ENCODE measurements around the gene CACNA2D1.
A peak's percentile ranks its signal among the peaks of the same experiment; 100 is the strongest.
"Not testable (repeated sequence)": the region's sequence is repeated elsewhere in the genome, so short reads cannot be mapped to it uniquely, and the experiment has no call there.

CACNA2D1 gene

GRCh38 chr7:82434275-82435022, 9.1 kb downstream of the CACNA2D1 start:
- DNase-seq = no peak

DNA sequence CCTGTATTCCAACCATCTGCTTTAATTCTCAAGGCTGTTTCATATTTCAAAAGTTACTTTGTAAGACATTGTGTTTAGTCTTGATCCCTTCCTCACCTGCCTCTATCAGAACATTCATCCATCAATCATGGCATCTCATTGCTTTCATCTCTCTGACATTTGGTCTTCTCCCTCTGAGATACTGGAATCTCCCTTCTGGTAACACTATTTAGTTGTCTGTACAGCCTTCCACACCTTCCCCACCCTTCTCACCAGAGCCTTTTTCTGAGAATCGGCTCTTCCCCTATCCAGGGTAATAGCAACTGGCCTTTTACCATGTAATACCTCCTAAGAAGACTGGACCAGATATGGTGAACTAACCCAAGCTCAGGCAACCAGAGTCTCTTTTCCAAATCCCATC, 10.1 kb downstream of the CACNA2D1 start:
- no peak for DNase-seq

DNA sequence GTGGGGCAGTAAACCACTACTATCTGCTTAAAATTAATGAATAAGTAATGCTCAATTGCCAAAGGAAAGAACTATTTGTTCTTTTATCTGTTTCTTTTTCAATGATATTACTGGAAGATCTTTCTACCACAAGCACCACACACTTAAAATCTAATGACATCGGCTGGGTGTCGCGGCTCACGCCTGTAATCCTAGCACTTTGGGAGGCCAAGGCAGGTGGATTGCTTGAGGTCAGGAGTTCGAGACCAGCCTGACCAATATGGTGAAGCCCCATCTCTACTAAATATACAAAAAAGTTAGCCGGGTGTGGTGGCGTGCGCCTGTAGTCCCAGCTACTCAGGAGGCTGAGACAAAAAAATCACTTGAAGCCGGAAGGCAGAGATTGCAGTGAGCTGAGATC, 10.8 kb downstream of the CACNA2D1 start:
- DNase-seq = not testable (repeated sequence)

DNA sequence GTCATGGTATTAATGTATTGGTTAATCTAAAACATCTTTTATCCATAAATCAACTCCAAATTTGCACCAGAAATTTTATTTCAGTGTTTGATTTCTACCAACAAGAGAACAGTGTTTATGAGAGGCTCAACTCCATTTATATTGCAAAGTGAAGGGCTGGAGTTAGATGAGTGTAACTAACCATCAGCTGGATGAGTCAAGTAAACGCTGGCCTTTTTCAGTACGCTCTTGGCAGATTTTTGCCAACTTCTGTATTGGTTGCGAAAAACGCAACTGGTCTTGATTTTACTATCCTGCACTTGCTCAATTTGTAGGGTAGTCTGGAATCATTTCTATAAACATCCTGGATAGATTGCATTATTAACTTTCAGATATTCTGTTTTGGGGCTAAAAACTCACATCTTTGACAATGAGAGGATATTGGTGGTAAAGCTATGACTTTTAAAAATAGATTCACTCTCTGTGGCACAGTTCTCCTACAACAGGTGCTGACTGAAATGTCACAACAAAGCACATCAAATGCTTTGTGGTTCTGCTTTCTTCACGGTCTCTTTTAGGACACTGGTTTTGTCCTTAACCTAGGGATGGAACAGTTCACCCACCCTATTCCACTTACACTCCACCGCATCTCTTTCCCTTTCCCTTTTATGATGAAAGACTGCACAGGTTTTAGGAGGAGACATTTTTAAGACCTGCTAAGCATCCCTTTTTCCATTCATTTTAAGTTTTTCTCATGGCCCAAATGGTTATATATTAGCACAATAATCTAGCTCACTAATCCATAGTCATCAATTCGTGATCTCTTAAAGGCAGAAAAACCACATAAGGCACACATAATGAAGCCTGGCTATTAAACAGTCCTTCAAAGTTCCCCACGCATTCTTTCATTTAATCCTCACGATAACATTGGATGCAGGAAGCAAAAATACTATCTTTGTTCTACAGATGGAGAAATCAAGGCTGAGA, 12.8 kb downstream of the CACNA2D1 start:
- no peak for DNase-seq

- DNase-seq = no peak
Observed at GRCh38 chr7:82429408-82429807, 14.2 kb downstream of the CACNA2D1 start.

DNA sequence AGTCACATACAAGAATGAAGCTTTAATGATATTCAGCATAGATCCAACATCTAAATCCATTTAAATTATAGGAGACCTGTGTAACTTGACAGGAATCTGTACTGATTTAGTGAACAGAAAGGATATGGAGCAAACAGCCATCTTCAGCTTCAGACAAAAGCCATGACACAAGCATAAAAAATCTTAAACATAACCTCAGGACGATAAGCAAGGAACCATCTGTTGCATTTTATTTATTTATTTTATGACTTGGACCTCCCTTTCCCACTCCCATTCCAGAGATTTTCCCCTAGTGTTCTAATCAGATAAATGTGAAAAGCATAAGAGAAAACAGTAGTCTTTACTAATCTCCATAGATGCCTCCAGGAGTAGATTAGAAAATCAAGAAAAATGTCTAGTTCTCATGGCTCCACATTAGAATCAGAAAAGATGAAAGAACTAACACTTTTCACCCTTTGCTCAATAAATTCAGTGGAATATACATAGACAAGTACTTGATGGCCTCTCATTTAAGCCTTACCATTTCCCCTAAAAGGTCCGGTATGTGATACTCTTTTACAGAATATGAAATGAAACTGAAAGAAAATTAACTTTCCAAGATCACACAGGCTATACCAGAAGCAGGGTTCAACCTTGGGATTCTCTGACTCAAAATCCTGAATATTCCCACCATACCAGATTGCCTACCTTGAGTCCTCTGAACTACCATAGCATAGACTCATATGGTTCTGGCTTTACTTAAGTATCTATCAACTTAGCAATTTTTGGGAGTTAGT, 15.2 kb downstream of the CACNA2D1 start:
- DNase-seq = no peak

DNA sequence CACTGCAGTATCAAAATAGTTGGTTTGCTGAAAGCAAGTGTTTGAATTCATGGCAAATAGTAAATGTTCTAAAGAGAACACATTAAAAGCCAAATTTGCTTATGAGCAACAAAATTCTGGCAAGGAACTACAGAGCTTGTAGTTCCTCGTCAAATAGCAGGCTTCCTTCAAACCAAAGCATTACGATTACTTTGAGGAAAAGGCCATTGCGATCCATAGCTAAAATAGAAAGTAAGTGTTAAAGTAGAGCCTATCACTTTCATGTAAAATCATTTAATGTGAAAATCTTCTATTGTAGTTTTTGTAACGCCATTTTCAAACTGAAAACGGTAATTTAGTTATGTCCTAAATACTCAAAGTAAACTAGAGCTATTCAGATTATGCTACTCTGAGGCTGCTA, 20.1 kb downstream of the CACNA2D1 start:
- no peak for DNase-seq

- DNase-seq = peak in 1 of 14 donors; percentile 40
Observed at GRCh38 chr7:82419200-82419599, 24.4 kb downstream of the CACNA2D1 start.

GRCh38 chr7:82417898-82418297, 25.7 kb downstream of the CACNA2D1 start:
- DNase-seq = no peak

DNA sequence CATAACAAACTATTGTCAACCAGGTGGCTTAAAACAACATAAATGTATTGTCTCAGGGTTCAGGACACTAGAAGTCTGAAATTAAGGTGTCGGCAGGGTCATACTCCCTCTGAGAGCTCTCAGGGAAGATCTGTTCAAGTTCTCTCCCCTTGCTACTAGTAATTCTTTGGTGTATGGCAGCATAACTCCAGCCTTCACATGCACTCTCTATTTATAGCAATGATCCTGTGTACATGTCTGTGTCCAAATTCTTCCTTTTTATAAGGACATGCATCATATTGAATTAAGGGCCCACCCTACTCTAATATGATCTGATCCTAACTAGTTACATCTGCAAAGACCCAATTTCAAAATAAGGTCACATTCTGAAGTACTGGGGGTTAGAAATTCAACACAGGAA, 27.2 kb downstream of the CACNA2D1 start:
- no peak for DNase-seq

DNA sequence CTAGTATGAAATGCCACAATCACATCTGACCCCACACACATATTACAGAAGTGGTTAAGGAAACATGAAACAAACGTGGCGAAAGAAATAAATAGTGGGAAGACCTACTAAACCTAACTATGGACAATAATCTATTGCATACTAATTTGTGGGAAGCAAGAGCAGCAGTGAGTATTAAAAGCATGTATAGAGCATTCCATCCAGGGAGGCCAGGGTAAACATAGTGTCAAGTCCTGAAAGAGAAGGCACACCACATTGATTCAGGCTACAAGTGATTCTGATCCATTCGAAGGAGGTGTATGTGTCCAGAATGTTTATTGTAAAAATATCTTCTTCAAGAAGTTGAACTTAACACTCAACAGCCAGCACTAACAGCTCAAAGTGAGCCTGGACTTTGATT, 29.2 kb downstream of the CACNA2D1 start:
- DNase-seq = no peak

- no peak for DNase-seq
Observed at GRCh38 chr7:82413237-82413636, 30.3 kb downstream of the CACNA2D1 start.

DNA sequence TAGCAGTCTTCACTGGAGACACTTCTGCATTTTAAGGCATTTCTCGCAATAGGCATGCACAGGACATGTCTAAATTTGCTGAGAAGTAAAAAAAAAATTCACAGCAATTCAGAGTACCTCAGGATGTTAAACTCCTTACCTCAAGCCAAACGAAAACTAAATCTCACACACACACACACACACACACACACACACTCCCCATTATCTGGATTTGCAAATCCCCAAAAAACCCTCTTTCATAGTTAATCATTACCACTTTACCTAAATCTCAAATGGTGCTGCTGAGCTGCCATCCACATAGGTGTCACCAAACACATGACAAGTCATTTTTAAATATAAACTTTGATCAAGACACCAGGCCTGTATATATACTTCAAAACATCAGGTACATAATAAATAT, 31.8 kb downstream of the CACNA2D1 start:
- DNase-seq = no peak

- DNase-seq = peak in 1 of 14 donors; percentile 56
Observed at GRCh38 chr7:82410461-82410860, 33.1 kb downstream of the CACNA2D1 start.

GRCh38 chr7:82406937-82407336, 36.6 kb downstream of the CACNA2D1 start:
- no peak for DNase-seq

DNA sequence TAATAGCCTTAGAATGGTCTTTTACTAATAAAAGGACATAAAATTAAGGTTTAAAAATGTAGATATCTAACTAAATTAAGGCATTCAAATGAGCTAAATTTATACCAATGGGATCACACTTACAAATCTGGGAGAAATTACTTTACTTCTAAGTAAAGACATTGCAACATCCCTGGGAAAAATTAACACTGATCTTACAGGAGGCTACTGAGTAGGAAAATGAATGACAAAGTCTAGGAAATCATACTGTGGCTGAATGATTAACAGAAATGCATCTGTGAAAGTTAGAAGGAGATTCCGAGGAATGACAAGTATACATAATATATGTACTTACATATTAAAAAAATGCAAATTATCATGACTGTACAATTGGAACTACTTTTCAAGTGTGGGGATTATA, 38.3 kb downstream of the CACNA2D1 start:
- DNase-seq = no peak

GRCh38 chr7:82404652-82405051, 38.9 kb downstream of the CACNA2D1 start:
- DNase-seq = no peak

- no peak for DNase-seq
Observed at GRCh38 chr7:82404094-82404493, 39.5 kb downstream of the CACNA2D1 start.

- no peak for DNase-seq
Observed at GRCh38 chr7:82397879-82398524, 45.6 kb downstream of the CACNA2D1 start.

DNA sequence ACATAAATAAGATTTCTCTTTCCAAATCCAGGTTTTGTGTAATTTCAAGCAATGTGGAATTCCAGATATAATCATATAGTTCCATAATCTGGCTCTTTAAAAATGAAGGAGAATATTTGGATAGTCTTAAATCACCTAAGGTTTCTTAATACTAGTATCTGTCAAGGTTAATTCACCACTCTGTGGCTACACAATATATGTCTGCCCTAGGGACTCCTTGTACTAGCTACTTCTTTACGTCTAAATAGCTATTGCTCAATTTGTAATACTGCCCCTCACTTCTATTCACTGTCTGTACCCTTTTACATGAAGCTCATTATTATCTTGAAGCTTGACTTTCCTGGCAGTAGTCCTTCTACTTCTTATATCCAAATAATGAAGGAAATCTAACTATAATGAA, 47.2 kb downstream of the CACNA2D1 start:
- no peak for DNase-seq

DNA sequence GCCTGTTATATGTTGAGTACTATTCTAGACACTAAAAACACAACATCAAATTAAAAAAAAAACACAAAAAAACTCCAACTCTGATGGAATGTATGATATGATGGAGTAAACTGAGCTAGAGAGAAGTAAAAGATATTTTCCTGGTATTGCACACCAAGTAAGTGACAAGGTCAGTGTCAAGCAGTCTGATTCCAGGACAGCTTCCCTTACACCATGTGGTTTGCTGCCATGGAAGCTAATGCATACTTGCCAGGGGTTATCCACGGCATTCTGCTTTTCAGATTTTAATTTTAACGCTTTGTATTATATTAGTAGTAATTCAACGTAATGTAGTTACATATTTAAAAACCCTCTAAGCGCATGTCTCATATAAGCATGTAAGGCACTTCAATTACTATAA, 48.4 kb downstream of the CACNA2D1 start:
- no peak for DNase-seq

- DNase-seq = no peak
Observed at GRCh38 chr7:82393840-82394220, 49.7 kb downstream of the CACNA2D1 start.
